Testis (tissue), 3 donors: ENCODE results near the gene FHL1. TPM values are rescaled to one million over a fixed set of nuclear protein-coding genes. Genes with fewer than 3 reads are reported as not detected.

Experiments used
- DNase-seq: peaks from one replicate; pipeline ENCODE4 v3.0.0-alpha.2; 2019
- H3K27ac ChIP-seq, 2 donors: fragments of 200-600 bp; sonication (generic); one replicate each; pipeline ENCODE4 v1.5.1; 2019
- H3K27me3 ChIP-seq: fragments of 200-600 bp; sonication (generic); one replicate; pipeline ENCODE4 v1.5.1; 2019
- H3K36me3 ChIP-seq: fragments of 200-600 bp; sonication (generic); one replicate; pipeline ENCODE4 v1.5.1; 2017; ENCODE audit warnings: low read depth; ENCODE audit errors: missing control alignments
- H3K4me1 ChIP-seq: fragments of 200-600 bp; sonication (generic); one replicate; pipeline ENCODE4 v1.5.1; 2019
- H3K4me3 ChIP-seq, 2 donors: fragments of 200-600 bp; sonication (generic); one replicate each; pipeline ENCODE4 v1.5.1; 2017 to 2019
- H3K9me3 ChIP-seq: fragments of 200-600 bp; sonication (generic); one replicate; pipeline ENCODE4 v1.5.1; 2017
- POLR2A ChIP-seq: fragments of 450-650 bp; IDR thresholded peaks from one replicate; pipeline ENCODE4 v1.6.1; 2017; ENCODE audit warnings: antibody characterized with exemption, mild to moderate bottlenecking, moderate library complexity
- WGBS, 2 donors: methylation state at CpG; one replicate each; pipeline ENCODE4 v1.1.5; 2018; 5-methylcytosine and 5-hydroxymethylcytosine counted together
- intact Hi-C: fragments of 100-400 bp; cut with DNase I; formaldehyde crosslinking; loops from one replicate; pipeline ENCODE4 v1.15.1; 2023; ENCODE audit warnings: low total_unique reads
- polyA plus RNA-seq: library from polyadenylated mRNA; stranded (reverse); fragments of 350-450 nt; fragmentation: Illumina TruSeq; extraction: RNeasy Lipid Tissue Mini Kit (QIAGEN cat#74804); gene quantifications from one replicate; pipeline ENCODE4 v1.2.3, GENCODE V29; 2014; ENCODE audit warnings: low read depth, low replicate concordance; ENCODE audit not compliant: insufficient read depth
- total RNA-seq, 2 donors: library from RNA; depleted of rRNA; stranded (reverse); fragments of >200 nt; gene quantifications; one replicate each; pipeline ENCODE4 v1.2.3, GENCODE V29; 2016
- TF ChIP-seq, protein P1 (sequence below), 3 experiments: fragments of 450-650 bp in 2 of 3; fragments of 200-600 bp in 1 of 3; sonication (generic) in 1 of 3; IDR thresholded peaks; one replicate each; pipeline ENCODE4 v1.5.1; 2016 to 2019; ENCODE audit warnings: antibody characterized with exemption in 3 of 3, mild to moderate bottlenecking in 2 of 3, moderate library complexity in 1 of 3

The FHL1 gene
- total and polyA plus RNA-seq, 3 donors from 2014 or later: 92.5 to 211 (median 98.6) TPM

- H3K27me3 ChIP-seq: no peaks in the 10 kb centered on the region
- intact Hi-C loops: no loop called here
- peak overlapping the region; percentile 74 to 77 for H3K27ac ChIP-seq
- peak; percentile 23 for DNase-seq
- H3K36me3 ChIP-seq: no peaks in the 10 kb centered on the region
- H3K9me3 ChIP-seq: no peaks in the 10 kb centered on the region
- WGBS, 2 donors: 9 to 11% methylated on average over 12 to 16 of the region's 53 CpGs
- no peaks in the 10 kb centered on the region for H3K4me1 ChIP-seq
- TF ChIP-seq, protein P1, sequence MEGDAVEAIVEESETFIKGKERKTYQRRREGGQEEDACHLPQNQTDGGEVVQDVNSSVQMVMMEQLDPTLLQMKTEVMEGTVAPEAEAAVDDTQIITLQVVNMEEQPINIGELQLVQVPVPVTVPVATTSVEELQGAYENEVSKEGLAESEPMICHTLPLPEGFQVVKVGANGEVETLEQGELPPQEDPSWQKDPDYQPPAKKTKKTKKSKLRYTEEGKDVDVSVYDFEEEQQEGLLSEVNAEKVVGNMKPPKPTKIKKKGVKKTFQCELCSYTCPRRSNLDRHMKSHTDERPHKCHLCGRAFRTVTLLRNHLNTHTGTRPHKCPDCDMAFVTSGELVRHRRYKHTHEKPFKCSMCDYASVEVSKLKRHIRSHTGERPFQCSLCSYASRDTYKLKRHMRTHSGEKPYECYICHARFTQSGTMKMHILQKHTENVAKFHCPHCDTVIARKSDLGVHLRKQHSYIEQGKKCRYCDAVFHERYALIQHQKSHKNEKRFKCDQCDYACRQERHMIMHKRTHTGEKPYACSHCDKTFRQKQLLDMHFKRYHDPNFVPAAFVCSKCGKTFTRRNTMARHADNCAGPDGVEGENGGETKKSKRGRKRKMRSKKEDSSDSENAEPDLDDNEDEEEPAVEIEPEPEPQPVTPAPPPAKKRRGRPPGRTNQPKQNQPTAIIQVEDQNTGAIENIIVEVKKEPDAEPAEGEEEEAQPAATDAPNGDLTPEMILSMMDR (IDR thresholded peaks at IDR 0.05): no peak
- TF ChIP-seq POLR2A: no peak
- H3K4me3 ChIP-seq: peak overlapping the region; percentile 68 to 76
Measured at GRCh38 chrX:136250191-136251040, 103.1 kb downstream of the FHL1 start.

DNA sequence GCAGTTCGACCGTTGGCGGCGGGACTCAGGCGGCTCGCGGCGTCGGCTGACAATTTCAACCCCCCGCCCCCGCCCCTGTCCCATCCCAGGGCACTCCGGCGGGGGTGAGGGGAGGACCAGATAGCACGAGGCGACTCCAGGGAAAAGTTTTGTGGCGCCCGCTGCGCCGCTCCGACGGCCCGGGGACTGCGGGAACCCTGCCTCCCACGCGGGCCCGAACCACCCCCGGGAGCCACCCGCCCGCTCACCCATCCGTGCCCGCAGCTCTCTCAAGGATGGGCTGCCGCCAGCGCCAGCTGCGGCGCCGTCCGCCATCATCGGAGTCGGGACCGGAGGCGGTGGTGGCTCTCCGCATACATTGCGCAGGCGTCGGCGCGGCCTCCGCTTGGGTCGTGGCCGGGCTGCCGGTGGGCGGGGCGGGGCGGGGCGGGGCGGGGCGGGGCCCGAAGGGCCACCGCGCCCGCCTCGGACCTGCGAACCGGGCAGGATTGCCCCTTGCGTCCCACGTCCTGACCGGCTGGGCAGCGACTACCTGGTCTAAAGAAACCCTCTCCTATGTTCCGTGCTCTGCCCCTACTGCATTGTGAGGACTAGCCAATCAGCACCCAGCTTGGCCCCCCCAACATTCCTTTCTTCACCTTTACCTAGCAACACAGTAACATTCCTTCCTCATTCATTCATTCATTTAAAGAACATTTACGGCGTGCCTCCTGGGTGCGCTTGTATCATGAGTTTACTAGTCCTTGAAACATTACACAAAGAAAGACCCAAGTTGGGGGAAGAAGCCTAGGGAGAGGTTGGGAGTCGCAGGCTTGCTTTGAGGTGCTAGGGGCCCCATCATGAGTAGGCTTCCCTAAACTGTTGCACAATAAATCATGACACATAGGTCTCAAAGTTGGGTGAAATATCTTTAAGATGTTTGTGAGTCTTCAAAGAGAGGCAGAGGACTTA, 104.0 kb downstream of the FHL1 start, which contains the start of gene MAP7D3:
TSS of gene MAP7D3 (minus strand) at position 360 of the 951 bp plus-strand sequence. CDS start at position 318, 42 bp downstream.
- no peaks in the 10 kb centered on the region for H3K4me1 ChIP-seq
- H3K4me3 ChIP-seq: peak within 1 kb of the TSS; percentile 68 to 76
- H3K27me3 ChIP-seq: no peaks in the 10 kb centered on the region
- 9 to 13% methylated on average over 7 of the region's 73 CpGs for WGBS, 2 donors
- TF ChIP-seq, protein P1 (IDR thresholded peaks at IDR 0.05): no peak
- TF ChIP-seq POLR2A: no peak
- H3K9me3 ChIP-seq: no peaks in the 10 kb centered on the region
- H3K27ac ChIP-seq: peak within 1 kb of the TSS; percentile 74 to 77
- no peaks in the 10 kb centered on the region for H3K36me3 ChIP-seq
- intact Hi-C loops: no loop called here
- peak; percentile 70 for DNase-seq

DNA sequence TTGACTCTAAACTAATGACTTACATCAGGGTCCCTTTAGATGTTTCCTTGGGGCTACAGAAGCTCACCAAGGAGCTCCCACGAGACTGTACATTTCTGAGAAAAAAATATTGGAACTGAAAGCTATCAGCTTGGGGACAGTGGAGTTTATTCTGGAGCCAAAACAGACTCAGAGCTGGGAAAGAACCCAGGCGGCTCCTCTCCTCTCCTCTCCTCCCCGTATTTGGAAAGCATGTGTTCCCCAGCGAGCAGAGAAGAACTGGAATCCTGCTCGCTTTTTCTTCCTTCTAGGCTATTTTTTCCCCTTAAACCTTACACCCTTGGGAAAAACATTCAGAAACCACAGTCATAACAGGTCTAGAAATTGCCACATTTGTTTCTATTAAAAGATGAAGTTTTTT, 108.2 kb downstream of the FHL1 start:
- Histone ChIP-seq H3K27me3 (no peaks in the 10 kb centered on the region), H3K9me3 (no peaks in the 10 kb centered on the region), H3K4me1 (no peaks in the 10 kb centered on the region), H3K36me3 (no peaks in the 10 kb centered on the region), H3K27ac (no peak overlapping the region), H3K4me3 (no peak overlapping the region)
- 56 to 58% methylated on average over 5 of the region's 5 CpGs for WGBS, 2 donors
- DNase-seq: peak; percentile 22
- TF ChIP-seq POLR2A: no peak
- TF ChIP-seq, protein P1 (IDR thresholded peaks at IDR 0.05): no peak
- intact Hi-C loops: no loop called here

DNA sequence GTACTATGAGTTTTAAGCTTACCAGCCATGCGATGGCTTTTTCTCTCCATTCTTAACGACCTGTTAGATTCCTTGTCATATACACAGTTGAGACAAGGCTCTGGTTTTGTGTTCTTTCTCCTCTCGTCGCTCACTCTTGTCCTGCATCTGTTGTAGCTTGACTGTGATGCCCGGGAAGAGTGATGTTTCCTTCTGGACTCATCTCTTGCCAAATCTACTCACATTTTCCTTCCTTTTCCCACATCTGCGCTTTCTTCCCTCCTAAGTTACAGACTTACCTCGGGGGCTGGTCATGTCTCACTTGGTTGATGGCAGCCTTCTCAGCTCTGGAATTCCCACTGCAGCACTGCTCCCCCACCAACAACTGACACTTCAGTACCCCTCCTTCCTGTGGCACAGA, 108.7 kb downstream of the FHL1 start:
- TF ChIP-seq, protein P1 (IDR thresholded peaks at IDR 0.05): no peak
- no peak for TF ChIP-seq POLR2A
- no peak for DNase-seq
- no peak overlapping the region for H3K27ac ChIP-seq
- H3K9me3 ChIP-seq: no peaks in the 10 kb centered on the region
- H3K4me3 ChIP-seq: no peak overlapping the region
- 51 to 57% methylated on average over 7 of the region's 7 CpGs for WGBS, 2 donors
- H3K36me3 ChIP-seq: no peaks in the 10 kb centered on the region
- intact Hi-C loops: no loop called here
- no peaks in the 10 kb centered on the region for H3K4me1 ChIP-seq
- no peaks in the 10 kb centered on the region for H3K27me3 ChIP-seq
